ENCODE results near the gene MAP3K10.

GRCh38 chr19:40224342-40225150 lies 33.3 kb downstream of the MAP3K10 start:
- TF ChIP-seq CTCF (IDR thresholded peaks at IDR 0.05) (no peak), POLR2A (IDR thresholded peaks at IDR 0.05) (no peak)
